GM19397 (cell line): ENCODE measurements around the gene CLRN3.

Experiments
- ATAC-seq: cut with Tn5 transposase; IDR thresholded peaks from one replicate; pipeline ENCODE4 v1.9.1; 2021; ENCODE audit warnings: mild to moderate bottlenecking, moderate library complexity; ENCODE audit not compliant: unreplicated experiment

Gene CLRN3

GRCh38 chr10:127892743-127893142 is at the start of gene CLRN3:
Gene CLRN3, minus strand, starts transcription at chr10:127892941. Its CDS starts 157 bp downstream, at chr10:127892784.
- ATAC-seq, result no peak

- no peak for ATAC-seq
Observed at GRCh38 chr10:127940866-127941640, 48.3 kb upstream of the CLRN3 start.

- no peak for ATAC-seq
Observed at GRCh38 chr10:127939786-127940330, 47.1 kb upstream of the CLRN3 start.

- ATAC-seq, result no peak
Observed at GRCh38 chr10:127937915-127938463, 45.2 kb upstream of the CLRN3 start.

- no peak for ATAC-seq
Observed at GRCh38 chr10:127937069-127937468, 44.3 kb upstream of the CLRN3 start.

GRCh38 chr10:127935071-127935561 is 42.4 kb upstream of the CLRN3 start:
- ATAC-seq, result no peak

- ATAC-seq, result no peak
Observed at GRCh38 chr10:127934383-127934782, 41.6 kb upstream of the CLRN3 start.

DNA sequence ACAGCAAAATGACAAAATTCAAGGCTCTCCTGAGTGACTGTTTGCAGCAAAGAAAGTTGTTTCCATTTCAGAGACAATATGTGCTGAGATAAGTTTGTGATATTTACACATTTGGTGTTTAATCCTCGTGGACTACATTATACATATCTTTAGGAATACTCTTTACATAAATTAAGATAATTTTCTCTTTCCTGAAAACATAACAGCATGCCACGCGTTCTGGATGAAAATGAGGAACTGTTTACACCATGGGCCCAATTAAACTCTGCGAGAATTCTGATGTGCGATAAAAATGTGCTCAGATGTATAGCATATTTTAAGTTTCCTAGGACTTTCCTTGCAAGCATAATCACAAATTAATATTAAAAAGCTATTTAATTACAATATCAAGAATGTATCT is 40.5 kb upstream of the CLRN3 start:
- ATAC-seq, result no peak

DNA sequence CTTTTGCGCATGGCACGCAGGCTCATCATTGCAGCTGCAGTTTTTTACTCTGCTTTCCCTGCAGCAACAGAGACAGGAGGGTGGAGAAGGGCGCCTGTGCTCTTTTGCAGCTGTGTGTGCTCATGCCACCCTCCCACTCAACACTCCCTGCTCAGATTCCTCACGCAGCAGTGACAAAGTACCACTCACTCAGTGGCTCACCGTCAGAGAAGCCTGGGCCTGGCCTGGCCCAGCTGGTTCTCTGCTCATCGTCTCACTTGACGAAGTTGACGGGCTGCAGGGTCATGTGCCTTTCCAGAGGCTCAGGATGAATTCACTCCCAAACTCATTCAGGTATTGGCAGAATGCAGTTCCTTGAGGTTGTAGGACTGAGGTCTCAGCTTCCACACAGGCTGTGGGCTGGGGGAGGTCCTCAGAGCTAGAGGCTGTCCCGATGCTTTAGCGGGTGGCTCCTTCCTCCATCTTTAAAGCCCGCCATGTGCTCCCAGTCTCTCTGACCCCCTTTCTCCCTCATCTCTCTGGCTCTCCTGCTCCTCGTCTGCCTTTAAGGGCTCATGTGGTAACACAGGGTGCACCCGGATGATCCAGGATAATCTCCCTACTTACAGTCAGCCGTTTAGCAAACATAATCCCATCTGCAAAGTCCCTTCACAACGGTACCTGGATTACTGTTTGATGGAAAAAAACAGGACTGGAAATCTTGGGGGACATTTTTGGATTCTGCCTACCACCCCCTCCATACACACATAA is 40.0 kb upstream of the CLRN3 start:
- no peak for ATAC-seq

GRCh38 chr10:127928021-127928806 is 35.5 kb upstream of the CLRN3 start:
- no peak for ATAC-seq

DNA sequence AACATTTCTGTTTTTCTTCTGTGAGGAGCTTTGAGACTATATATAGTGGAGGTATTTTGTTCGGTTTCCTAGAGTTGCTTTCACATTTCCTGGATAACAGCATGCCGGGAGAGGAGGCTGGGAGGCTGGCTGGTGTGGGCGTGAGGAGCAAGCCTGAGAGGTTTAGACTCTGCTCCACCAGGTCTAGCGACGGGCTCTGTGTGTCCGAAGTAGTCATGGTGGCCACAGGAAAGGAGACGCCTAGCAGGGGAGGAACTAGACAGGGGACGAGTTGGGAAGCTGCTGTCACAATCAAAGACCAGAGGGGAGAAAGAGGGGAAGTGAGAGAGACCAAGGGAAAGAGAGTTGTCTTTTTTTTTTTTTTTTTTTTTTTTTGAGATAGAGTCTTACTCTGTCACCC is 33.7 kb upstream of the CLRN3 start:
- ATAC-seq, result no peak

DNA sequence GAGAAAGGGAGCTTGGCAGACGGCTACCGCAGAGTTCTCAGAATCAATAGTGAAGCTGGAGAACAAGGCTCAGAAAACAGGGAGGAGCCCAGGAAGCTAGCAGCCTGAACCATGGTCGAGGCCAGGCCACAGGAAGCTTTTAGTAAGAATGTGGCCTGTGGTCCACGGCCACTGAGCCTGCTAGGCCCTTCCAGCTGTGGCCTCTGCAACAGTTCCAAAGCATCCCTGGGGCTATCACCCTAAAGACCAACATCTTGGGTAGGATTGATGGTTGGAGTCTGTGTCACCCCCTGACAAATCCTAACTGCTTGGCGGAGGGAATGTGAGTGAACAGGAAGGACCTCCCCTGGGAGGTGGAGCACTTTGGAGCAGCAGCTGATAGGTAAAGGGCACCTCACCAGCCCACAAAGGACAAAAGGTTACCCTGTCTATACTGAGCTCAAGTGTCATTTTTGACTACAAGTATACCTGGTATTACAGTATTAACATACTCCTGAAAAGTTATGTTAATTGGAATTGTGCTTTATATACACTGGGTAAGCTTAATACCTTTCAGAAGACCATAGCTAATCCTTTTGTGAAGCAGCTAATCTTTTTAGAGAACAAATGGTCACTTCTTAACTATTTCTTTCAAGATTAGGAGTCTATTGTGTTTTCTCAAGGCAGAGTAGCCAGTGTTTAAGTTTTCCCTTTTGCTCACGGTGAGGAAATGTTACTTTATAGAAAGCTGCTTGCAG is 32.9 kb upstream of the CLRN3 start:
- no peak for ATAC-seq

- ATAC-seq, result no peak
Observed at GRCh38 chr10:127923646-127924045, 30.9 kb upstream of the CLRN3 start.

DNA sequence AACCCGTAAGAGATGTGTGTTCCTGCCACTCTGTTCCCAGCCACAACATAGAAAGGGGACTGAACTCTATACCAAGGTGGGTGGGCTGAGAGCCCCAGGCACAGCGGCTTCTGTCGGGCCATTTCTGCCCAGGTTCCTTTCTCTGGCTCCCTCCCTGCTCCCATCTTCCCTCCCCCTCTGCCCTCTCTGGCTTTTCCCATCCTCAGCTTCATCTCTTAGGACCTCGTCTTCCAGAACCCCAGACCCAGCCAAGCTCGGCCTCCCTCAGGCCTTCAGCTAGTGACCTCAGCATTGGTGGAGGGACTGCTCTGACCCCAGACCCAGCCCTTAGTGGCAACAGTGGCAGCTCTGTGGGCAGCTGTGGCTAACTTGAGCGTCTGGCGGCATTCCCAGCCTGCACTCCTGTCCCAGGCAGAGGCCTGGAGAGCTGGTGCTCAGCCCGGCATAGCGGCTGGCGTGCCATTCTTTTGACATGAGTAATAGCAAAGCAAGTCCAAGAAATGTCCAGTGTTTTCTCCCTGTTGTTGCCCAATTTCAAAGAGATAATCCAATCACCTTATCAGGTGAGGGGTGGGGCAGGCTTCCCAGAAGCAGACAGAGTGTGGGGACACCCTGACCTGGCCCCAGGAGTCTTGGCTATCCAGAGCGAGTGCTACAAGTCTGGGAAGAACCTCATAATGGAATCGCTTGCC is 30.1 kb upstream of the CLRN3 start:
- ATAC-seq, result no peak

- no peak for ATAC-seq
Observed at GRCh38 chr10:127922206-127922605, 29.5 kb upstream of the CLRN3 start.

DNA sequence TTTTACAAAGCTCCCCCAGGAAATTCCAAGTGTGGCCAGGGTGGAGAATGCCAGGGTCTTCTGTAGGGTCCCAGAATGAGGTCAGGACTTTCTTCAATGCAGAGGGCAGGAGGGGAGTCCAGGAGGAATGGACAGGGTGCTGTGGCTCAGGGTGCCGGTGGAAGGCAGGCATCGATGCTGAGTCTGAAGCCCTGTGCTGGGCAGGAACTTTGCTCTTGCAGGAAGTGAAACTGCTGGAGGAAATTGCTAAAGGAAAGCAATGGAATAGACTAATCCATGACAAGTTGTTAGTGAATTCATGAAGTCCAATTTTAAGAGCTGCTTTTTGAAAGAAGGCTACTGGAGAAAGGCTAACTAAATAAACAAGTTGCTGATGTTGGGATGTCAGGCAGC is 29.0 kb upstream of the CLRN3 start:
- no peak for ATAC-seq

GRCh38 chr10:127921075-127921752 is 28.5 kb upstream of the CLRN3 start:
- ATAC-seq, result no peak

DNA sequence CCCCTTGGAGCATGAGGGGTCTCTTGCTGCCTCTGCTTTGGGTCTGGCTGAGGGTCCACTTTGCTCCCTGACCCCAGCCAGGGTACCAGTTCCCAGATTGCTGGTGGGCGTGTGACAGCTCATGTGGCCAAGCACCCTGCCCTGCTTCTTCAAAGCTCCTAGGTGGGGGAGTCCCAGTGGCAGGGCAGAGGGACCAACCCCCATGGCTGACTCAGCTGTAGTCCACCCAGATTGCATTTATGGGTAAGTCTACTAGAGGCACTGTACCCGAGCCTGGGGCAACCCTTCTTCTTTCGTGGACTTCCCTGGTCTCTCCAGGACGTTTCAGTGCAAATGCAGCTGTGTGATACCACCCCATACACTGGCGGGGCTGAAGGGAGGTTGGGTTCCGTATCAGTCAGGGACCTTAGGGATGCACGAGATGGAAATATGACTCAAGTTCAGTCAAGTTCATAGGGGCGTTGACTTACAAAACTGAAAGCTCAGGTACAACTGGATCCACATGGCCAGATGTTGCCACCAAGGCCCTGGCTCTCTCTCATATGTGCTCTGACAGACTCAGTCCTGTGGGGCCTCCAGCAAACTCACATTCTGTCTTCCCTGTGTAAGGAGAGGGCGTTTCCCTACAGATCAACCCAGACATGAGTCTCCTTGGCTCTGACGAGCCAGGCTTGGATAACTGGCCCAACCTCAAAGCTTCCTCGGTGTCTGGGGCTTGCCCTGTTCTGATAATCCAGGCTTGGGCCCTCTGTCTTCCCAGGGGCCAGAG is 27.7 kb upstream of the CLRN3 start:
- ATAC-seq, result no peak
